T1000 (cell line): Measurements from ENCODE around the gene MFSD1.
A peak's percentile ranks its signal among the peaks of the same experiment; 100 is the strongest.

Source experiments
- DNase-seq: peaks from one replicate; lab custom pipeline; 2025; ENCODE audit warnings: mixed read lengths; lab: John Stamatoyannopoulos, UW

Gene MFSD1, protein sequence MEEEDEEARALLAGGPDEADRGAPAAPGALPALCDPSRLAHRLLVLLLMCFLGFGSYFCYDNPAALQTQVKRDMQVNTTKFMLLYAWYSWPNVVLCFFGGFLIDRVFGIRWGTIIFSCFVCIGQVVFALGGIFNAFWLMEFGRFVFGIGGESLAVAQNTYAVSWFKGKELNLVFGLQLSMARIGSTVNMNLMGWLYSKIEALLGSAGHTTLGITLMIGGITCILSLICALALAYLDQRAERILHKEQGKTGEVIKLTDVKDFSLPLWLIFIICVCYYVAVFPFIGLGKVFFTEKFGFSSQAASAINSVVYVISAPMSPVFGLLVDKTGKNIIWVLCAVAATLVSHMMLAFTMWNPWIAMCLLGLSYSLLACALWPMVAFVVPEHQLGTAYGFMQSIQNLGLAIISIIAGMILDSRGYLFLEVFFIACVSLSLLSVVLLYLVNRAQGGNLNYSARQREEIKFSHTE

DNA sequence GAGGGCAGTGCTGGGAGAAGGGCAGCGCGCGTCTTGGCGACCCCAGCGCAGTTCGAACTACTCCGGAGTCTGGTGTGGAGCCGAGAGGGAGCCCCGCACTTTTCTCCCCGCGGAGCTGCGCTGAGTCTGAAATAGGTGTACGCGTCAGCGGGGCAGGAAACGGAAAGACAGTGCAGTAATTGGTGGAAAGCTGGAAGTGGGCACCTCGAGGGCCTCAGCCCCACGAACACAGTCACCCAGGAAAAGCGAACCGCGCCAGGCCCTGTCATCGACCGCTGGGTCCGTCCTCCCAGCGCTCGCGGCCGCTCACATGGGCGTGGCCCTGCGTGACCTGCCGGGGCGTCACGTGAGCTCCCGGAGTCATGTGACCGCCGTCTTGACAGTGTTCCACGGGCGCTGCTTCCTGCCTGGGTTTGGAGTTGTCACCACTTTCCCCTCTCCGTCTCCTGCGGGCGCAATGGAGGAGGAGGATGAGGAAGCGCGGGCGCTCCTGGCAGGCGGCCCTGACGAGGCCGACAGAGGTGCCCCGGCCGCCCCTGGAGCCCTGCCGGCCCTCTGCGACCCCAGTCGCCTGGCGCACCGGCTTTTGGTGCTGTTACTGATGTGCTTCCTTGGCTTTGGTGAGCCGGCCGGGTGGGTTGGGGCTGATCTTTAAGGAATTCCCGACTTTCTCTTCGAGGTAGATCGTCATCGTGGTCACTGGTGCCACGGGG is at the start of gene MFSD1:
Gene MFSD1 (plus strand): TSS at position 359 of the 713 bp plus-strand sequence. CDS start 99 bp downstream, at position 458.
- peak; percentile 88 for DNase-seq

DNA sequence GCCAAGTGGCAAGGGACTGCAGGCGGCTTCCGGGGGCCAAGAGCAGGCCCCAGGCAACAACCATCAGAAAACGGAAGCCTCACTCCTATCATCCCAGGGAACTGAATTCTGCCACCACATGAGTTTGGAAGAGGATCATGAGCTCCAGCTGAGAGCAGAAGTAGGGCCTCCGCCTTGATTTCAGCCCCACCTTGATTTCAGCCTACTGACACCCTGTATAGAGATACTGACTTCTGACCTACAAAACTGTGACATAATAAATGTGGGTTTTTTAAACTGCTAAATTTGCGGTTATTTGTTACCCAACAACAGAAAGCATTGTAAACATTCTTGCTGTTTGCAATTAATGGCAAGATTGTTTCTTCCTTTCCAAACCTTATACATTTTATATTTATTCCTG is 48.0 kb upstream of the MFSD1 start:
- no peak for DNase-seq

DNA sequence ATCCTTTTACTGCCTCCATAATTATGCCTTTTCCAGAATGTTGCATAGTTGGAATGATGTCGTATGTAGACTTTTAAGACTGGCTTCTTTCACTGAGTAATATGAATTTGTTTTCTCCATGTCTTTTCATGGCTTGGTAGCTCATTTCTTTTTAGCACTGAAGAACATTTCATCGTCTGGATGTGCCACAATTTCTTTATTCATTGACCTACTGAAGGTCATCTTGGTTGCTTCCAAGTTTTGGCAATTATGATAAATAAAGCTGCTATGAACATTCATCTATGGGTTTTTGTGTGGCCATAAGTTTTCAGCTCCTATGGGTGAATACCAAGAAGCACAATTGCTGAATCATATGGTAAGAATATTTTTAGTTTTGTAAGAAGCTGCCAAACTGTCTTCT is 46.4 kb upstream of the MFSD1 start:
- DNase-seq = no peak

DNA sequence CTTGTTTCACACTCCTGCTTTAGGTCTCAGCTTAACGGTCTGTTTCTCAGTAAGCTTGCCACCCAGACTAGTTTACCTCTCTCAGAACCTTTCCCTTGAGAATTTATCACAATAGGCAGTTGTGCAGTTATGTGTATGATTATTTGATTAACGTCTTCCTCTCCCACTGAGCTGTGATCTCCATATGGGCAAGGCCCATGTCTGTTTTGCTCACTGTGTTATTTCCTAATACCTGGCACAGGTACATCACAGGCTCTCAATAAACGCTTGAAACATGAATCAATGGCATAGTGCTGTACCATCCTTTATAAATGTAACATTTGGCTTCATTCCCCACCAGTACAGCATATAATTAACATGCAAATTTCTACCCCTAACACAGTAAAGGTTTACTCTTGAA is 40.5 kb upstream of the MFSD1 start:
- DNase-seq = no peak

DNA sequence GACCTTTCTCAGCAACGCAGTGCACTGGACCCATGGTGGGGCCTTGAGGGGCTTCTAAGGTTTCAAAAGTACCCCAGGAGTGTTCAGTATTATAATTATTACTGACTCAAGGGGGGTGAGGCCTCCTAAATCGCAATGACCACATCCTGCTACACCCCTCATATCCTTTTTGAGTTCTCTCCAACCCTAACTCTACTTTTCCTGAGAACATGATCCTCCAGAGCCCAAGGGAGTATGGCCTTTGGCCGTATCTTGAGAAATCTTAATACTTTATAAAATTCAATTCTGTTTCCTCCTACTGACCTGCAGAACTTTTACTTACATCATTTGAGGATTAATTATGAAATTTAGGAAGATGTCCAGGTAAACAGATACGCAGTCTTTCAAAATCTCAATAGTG is 39.2 kb upstream of the MFSD1 start:
- DNase-seq = no peak

DNA sequence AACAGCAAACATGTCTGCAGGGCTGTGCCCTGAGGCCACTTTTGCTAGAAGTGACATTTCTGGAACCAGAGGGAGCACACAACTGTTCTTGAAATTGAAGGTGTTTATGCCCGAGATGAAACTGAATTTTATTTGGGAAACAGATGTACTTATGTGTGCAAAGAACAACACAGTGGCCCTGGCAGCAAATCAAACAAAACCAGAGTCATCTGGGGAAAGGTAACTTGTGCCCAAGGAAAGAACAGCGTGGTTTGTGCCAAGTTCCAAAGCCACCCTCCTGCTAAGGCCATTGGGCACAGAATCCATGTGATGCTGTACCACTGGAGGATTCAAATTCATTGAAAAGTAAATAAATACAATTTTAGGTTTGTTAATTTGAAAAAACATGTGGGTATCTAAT is 38.4 kb upstream of the MFSD1 start:
- no peak for DNase-seq

DNA sequence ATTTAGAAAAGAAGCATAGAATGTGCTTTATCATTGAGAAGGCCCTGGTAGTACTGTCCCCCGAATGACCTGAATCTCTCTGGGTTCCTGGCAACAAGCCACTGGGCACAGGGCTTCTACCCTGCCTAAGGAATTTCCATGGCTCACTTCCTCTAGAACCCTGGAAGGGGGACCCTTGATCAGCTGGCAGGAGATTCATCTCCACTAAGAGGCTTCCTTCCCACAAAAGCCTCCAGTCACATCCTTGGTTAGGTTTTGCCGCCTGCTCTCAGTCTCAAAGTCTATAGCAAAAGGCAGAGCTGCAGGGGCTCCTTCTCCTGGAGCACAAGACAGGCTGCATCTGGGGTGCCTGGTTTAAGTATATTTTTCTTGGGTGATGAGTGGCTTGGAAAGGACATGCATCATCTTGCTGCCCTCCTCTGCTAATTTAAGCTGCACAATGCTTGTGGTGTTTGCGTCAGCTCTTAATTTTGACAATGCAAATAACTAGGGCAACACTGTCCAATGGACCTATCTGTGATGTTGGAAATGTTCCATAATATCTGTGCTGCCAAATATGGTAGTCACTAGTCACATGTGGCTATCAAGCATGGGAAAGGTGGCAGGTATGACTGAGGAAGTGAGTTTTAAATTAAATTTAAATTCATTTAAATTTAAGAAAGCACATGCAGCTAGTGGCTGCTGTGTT is 36.2 kb upstream of the MFSD1 start:
- DNase-seq = no peak

DNA sequence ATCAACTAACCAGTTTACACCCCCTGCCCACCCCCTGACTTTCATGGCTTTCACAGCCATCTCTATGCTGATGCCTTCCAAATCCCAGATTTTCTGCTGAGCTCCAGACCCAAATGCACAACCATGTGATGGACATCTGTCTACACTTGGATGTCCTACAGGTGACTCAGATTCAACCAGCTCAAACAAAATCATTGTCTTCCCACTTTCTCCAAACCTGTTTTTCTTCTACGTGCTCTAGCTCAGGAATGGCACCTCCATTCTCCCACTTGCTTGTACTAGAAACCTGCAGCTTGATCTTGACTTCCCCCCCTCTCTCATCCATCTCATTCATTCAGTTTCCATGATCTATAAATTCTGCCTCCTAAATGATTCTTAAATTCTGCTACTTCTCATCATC is 35.5 kb upstream of the MFSD1 start:
- DNase-seq = no peak

DNA sequence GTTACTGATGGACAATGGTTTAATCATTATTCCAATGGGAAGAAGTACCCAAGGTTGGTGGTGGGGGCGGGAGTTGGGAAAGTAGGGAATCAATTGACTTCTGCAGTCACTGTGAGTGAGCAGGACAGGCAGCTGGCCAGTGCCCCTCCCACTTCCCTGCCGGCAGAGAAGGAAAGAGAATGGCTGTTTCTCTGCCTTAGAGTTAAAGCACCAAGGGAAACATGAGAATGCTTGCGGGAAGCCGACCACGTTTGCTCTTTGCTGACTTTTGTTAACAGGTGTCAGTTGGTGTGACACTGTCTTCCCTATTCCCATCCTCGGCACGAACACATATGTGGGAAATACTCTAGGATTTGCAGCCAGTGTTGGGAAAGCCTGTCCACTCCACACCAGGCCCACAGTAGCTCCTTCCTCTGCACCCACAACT is 33.5 kb upstream of the MFSD1 start:
- DNase-seq = no peak

DNA sequence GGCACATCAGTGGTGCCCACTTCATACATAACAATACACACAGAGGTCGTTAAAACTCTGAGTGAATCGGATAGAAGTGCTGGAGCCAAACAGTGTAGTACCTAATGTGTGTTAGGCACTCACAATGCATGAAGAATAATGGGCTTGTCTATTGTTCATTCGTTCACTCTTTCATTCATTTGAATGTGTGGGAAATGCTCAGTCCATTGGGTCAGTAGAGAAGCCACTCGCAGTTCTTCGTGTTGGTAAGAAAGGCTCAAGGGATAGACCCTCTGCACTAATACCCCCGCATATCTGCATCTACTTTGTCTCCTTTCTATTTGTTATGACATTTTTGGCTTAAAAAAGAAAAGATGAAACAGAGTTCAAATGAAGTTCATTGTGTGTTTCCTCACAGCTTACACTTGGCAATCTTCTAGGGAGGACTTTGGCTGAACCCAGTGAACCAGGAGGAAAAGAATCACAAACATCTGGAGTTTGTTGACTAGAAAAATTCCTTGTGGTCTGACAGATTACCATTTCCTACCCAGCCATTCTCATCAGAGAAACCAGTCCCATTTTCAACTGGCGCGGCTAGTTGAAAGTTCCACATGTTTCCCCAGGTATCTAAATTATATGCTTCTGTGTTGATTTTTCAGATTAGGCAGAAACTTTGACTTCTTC is 32.8 kb upstream of the MFSD1 start:
- DNase-seq = no peak

DNA sequence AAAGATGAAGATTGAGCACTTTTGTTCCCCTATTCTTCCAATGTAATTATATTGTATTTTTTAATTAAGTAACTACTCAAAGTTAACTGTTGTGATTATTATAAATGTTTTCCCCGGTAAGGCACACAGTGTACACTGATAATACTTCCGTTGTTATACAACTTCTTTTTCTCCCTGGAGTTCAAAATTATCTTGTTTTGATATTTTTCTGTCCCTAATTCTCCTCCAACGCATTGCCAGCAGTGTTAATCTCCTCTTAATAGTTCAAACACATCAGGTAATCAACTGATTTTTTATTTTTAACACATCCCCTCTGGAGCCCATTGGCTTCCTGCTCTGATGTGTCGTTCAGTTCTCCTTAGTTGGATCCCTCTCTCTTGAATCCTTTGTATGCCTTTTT is 32.3 kb upstream of the MFSD1 start:
- no peak for DNase-seq

DNA sequence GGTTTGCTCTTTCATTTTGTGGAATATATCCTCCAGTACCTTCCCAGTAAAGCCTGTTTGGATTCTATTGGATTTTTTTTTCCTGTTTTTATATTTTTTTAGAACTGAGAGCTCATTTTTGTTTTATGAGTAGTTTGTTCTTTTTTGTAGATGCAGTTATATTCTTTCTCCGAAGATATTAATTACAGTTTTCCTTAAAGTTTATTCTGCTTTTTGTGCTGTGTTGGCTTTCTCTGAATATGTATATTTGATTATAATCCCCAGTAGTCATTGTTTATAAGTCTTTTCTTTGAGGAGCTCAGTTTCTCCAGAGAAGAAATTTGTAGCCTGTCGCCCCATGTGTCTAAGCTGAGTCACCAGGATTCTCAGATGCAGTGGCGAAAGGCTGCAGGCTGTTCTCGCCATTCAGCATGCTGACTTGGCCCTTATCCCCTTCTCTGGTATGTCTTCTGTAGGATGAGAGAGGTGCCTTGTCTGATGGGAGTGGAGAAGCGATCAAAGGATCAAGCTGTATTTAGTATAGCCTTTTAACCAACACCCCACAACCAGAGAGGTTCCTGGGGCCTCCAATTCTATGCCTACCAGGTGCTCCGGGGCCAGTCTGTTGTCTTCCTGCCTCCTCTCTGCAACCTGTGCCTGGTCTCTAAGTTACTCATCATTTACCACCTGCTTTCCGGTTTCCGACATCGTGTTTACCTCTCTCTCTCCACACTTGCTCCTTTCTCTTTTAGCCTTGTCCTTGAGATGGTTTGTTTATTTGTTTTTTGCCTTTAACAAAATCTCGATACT is 31.7 kb upstream of the MFSD1 start:
- no peak for DNase-seq

DNA sequence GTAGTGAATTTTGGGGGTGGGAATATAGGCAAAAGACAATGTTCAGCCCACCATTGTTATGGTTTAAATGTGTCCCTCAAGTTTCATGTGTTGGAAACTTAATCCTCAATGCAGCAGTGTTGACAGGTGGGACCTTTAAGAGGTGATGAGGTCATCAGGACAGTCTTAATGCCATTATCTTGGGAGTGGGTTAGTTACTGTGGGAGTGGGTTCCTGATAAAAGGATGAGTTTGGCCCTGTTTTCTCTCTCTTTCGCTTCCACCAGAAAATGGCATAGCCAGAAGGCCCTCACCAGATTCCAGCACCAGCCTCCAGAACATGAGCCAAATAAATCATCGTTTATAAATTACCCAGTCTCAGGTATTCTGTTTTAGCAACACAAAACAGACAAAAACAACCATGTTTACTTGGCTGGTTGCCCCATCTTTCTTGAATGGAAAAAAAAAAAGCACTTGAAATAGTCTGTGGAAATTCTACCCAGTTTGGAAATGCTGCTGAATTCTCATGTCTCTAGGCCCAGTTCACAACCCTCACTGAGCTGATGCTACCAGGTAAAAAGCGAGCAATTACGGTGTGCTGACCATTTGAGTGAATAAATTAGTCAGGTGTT is 31.0 kb upstream of the MFSD1 start:
- no peak for DNase-seq

DNA sequence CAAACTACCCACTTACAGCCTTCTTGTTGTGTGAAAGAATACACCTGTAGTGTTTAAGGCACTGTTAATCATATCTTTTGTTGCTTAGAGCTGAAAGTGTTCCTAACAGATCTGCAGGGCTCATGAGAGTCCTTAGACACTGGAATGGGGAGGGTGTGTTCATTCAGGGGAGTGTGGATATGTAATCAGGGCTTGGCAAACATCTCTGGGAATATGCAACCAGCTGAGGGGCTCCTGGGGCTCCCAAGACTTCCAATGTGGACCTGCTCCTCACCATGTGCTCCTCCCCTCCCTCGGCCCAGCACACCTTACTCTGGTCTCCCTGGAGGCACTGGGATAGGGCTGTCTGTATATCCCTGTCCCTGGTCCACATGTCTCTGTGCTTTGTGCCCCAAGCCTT is 30.3 kb upstream of the MFSD1 start:
- no peak for DNase-seq

DNA sequence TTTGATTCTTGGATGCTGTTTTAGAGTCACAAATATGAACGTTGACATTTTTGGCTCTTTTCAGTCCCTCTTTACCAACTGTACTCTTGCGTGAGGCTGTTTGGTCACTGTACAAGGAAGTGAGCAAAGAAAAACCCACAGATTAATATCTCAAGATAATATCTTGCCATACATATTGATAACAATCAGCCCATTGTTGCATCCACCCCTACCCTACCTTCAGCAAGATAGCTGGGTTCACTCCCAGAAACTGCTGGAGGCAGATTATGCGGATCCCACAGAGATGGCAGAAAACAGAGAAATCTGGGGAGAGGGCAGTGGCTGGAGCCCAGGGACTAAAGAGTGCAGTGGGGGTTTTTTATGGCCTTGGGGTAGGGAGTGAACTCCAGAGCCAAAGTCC is 29.9 kb upstream of the MFSD1 start:
- DNase-seq = no peak

DNA sequence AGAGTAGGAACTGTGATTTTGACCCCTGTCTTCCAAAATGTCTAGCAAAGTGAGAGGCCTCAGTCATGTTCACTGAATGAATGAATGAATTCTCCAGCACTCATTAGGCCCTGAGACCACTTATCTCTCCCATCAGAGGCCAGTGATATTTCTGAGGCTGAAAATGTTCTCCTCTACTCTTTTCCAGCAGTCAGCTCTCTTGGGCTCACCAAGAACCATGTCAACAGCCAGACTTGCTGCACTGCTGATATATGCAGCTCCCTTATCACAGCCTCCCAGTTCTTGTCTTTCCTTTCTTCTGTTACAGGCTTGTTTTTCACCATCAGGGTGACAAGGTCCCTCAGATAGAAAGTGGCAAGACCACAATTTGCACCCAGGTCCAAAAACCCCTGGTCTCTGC is 28.7 kb upstream of the MFSD1 start:
- DNase-seq = no peak

DNA sequence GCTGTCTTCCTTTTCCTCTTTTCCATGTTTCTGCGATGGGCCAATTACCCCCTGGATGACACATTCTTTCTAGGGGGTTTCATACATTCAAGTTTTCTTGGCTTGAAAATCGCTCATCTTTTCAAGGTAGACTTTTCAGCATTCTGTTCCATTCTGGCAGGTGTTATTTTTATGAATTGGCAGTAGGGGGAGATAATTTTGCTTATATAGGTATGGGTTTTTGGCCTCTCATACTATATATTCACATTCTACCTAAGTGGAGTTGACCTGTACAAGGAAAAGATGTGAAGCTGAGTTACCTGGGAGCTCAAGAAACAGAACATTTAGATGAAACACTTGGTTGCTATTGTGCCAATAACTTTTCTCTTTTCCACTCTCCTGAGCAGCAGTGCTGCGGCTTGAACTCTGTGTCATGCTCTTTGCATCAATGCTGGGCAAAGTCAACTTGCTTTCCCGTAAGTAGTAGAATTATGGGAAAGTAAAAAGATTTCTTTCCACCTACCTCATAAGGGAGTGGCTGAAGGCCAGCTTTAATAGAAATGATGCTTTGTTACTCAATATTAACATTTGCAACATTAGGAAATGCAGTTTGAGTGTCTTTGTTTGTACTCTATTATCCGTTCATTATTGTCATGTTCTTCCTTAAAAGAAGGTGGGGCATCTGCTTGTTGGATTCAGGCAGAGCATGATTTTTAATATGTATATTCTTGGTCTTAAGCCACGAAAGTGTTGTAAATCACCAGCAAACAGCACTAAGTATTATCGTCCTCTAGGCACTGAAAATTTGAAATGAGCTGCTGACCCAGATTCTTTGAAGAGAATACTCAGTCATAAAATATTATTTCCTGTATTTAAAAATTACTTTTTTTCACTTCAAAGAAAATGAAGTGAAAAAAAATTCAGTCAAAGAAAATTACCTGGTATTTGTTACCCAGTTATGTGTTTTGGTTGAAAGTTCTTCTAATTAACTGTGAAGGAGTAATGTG is 27.7 kb upstream of the MFSD1 start:
- no peak for DNase-seq

DNA sequence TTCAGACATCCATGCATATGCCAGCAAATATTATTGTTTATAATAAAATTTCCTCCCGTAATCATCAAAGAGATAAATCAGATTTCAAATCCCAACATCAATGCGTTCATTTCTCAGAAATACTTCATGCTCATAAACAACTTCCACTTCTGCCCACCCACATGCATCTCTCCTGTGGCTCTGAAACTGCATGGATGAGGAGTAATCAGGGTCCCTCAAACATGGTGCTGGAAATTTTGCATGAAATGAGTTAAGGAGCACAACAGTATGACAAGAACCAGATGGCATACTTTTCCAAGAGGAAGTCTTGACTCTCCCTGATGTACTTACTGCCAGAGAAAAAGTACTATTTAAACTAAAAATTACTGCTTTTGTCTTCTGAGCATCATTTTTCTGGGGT is 26.9 kb upstream of the MFSD1 start:
- DNase-seq = no peak
